ENCODE results near the gene CNOT2. TPM values are rescaled to one million over a fixed set of nuclear protein-coding genes. Genes with fewer than 3 reads are reported as not detected.

Gene CNOT2
- total and polyA plus RNA-seq, 2 experiments from 2014 or later, result 110 to 152 TPM

- Mint-ChIP-seq H3K9me3 (peaks cover 3% of the 10 kb centered on the region; the same call in 1 of the 3 replicates), H3K4me1 (peaks cover 18% of the 10 kb centered on the region), H3K27ac (no peak overlapping the region), H3K27me3 (ENCODE audit: insufficient read depth, low read depth, poor library complexity) (peaks cover 17% of the 10 kb centered on the region), H3K36me3 (ENCODE audit: low read depth) (peaks cover 4% of the 10 kb centered on the region; the same call in 2 of the 3 replicates), H3K4me3 (peak overlapping the region; percentile 86)
- DNase-seq (ENCODE audit: low spot score) (no peak), ATAC-seq (peak; percentile 6)
- Histone ChIP-seq H3K79me2 (replicated peaks; ENCODE audit: insufficient read depth) (peaks cover 26% of the 10 kb centered on the region), H3K4me2 (peak overlapping the region; percentile 88), H3K4me3 (peak overlapping the region; percentile 89), H3K27me3 (ENCODE audit: insufficient read depth) (peaks cover 29% of the 10 kb centered on the region), H3K36me3 (ENCODE audit: insufficient read depth) (no peaks in the 10 kb centered on the region), H3K4me1 (ENCODE audit: insufficient read depth) (peaks cover 35% of the 10 kb centered on the region), H4K20me1 (replicated peaks; ENCODE audit: insufficient read depth) (0 out of 2 replicates have a peak, but pooled peaks cover 3% of the 10 kb centered on the region), H2AFZ (peak overlapping the region; percentile 81), H3F3A (replicated peaks; ENCODE audit: low read depth) (no peaks in the 10 kb centered on the region; the same call in 1 of the 2 replicates), H3K9me2 (ENCODE audit: insufficient read depth) (no peaks in the 10 kb centered on the region), H3K27ac (ENCODE audit: low read depth) (no peak overlapping the region)
- TF ChIP-seq, protein P1, sequence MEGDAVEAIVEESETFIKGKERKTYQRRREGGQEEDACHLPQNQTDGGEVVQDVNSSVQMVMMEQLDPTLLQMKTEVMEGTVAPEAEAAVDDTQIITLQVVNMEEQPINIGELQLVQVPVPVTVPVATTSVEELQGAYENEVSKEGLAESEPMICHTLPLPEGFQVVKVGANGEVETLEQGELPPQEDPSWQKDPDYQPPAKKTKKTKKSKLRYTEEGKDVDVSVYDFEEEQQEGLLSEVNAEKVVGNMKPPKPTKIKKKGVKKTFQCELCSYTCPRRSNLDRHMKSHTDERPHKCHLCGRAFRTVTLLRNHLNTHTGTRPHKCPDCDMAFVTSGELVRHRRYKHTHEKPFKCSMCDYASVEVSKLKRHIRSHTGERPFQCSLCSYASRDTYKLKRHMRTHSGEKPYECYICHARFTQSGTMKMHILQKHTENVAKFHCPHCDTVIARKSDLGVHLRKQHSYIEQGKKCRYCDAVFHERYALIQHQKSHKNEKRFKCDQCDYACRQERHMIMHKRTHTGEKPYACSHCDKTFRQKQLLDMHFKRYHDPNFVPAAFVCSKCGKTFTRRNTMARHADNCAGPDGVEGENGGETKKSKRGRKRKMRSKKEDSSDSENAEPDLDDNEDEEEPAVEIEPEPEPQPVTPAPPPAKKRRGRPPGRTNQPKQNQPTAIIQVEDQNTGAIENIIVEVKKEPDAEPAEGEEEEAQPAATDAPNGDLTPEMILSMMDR (conservative IDR thresholded peaks at IDR 0.05; ENCODE audit: low read depth in 2 of 2), result no peak
- TF ChIP-seq NANOG (IDR thresholded peaks at IDR 0.05; ENCODE audit: borderline replicate concordance) (no peak), REST (IDR thresholded peaks at IDR 0.05; ENCODE audit: unreplicated experiment) (no peak), JUNB (IDR thresholded peaks at IDR 0.05; ENCODE audit: unreplicated experiment) (no peak), CREB1 (CRISPR knock-in tag; IDR thresholded peaks at IDR 0.05; ENCODE audit: low read depth) (no peak), ZNF114 (CRISPR knock-in tag; IDR thresholded peaks at IDR 0.05) (no peak), ZNF331 (CRISPR knock-in tag; IDR thresholded peaks at IDR 0.05; ENCODE audit: low read depth) (no peak), EZH2phosphoT487 (IDR thresholded peaks at IDR 0.05; ENCODE audit: unreplicated experiment) (no peak)
- TF ChIP-seq, protein P2, sequence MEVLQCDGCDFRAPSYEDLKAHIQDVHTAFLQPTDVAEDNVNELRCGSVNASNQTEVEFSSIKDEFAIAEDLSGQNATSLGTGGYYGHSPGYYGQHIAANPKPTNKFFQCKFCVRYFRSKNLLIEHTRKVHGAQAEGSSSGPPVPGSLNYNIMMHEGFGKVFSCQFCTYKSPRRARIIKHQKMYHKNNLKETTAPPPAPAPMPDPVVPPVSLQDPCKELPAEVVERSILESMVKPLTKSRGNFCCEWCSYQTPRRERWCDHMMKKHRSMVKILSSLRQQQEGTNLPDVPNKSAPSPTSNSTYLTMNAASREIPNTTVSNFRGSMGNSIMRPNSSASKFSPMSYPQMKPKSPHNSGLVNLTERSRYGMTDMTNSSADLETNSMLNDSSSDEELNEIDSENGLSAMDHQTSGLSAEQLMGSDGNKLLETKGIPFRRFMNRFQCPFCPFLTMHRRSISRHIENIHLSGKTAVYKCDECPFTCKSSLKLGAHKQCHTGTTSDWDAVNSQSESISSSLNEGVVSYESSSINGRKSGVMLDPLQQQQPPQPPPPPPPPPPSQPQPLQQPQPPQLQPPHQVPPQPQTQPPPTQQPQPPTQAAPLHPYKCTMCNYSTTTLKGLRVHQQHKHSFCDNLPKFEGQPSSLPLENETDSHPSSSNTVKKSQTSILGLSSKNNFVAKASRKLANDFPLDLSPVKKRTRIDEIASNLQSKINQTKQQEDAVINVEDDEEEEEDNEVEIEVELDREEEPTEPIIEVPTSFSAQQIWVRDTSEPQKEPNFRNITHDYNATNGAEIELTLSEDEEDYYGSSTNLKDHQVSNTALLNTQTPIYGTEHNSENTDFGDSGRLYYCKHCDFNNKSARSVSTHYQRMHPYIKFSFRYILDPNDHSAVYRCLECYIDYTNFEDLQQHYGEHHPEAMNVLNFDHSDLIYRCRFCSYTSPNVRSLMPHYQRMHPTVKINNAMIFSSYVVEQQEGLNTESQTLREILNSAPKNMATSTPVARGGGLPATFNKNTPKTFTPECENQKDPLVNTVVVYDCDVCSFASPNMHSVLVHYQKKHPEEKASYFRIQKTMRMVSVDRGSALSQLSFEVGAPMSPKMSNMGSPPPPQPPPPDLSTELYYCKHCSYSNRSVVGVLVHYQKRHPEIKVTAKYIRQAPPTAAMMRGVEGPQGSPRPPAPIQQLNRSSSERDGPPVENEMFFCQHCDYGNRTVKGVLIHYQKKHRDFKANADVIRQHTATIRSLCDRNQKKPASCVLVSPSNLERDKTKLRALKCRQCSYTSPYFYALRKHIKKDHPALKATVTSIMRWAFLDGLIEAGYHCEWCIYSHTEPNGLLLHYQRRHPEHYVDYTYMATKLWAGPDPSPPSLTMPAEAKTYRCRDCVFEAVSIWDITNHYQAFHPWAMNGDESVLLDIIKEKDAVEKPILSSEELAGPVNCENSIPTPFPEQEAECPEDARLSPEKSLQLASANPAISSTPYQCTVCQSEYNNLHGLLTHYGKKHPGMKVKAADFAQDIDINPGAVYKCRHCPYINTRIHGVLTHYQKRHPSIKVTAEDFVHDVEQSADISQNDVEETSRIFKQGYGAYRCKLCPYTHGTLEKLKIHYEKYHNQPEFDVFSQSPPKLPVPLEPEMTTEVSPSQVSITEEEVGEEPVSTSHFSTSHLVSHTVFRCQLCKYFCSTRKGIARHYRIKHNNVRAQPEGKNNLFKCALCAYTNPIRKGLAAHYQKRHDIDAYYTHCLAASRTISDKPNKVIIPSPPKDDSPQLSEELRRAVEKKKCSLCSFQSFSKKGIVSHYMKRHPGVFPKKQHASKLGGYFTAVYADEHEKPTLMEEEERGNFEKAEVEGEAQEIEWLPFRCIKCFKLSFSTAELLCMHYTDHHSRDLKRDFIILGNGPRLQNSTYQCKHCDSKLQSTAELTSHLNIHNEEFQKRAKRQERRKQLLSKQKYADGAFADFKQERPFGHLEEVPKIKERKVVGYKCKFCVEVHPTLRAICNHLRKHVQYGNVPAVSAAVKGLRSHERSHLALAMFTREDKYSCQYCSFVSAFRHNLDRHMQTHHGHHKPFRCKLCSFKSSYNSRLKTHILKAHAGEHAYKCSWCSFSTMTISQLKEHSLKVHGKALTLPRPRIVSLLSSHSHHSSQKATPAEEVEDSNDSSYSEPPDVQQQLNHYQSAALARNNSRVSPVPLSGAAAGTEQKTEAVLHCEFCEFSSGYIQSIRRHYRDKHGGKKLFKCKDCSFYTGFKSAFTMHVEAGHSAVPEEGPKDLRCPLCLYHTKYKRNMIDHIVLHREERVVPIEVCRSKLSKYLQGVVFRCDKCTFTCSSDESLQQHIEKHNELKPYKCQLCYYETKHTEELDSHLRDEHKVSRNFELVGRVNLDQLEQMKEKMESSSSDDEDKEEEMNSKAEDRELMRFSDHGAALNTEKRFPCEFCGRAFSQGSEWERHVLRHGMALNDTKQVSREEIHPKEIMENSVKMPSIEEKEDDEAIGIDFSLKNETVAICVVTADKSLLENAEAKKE (CRISPR knock-in tag; IDR thresholded peaks at IDR 0.05), result no peak
- TF ChIP-seq, protein P3, sequence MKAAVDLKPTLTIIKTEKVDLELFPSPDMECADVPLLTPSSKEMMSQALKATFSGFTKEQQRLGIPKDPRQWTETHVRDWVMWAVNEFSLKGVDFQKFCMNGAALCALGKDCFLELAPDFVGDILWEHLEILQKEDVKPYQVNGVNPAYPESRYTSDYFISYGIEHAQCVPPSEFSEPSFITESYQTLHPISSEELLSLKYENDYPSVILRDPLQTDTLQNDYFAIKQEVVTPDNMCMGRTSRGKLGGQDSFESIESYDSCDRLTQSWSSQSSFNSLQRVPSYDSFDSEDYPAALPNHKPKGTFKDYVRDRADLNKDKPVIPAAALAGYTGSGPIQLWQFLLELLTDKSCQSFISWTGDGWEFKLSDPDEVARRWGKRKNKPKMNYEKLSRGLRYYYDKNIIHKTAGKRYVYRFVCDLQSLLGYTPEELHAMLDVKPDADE (IDR thresholded peaks at IDR 0.05), result no peak
Measured at GRCh38 chr12:70364695-70365397, 121.6 kb downstream of the CNOT2 start.
